Hepatic stellate cell (primary cell): ENCODE data around the gene BTBD1.
A peak's percentile ranks its signal among the peaks of the same experiment; 100 is the strongest.

Source experiments
- DNase-seq: peaks from one replicate; pipeline ENCODE4 v3.0.0; 2011; ENCODE audit warnings: low spot score

BTBD1 gene

GRCh38 chr15:82993144-82993543 is 73.9 kb downstream of the BTBD1 start:
- DNase-seq: no peak

- DNase-seq: no peak
Observed at GRCh38 chr15:82992436-82992998, 74.5 kb downstream of the BTBD1 start.

- peak; percentile 36 for DNase-seq
Observed at GRCh38 chr15:82986442-82986780, 80.6 kb downstream of the BTBD1 start.

GRCh38 chr15:82985688-82986441 is 81.2 kb downstream of the BTBD1 start, which contains the start of gene RAMAC:
RAMAC (plus strand) TSS chr15:82986210; CDS start chr15:82989019, 2,809 bp downstream.
- peak; percentile 86 for DNase-seq

GRCh38 chr15:82980981-82981380 is 86.1 kb downstream of the BTBD1 start:
- no peak for DNase-seq

GRCh38 chr15:82979726-82980125 is 87.3 kb downstream of the BTBD1 start:
- DNase-seq: no peak

- DNase-seq: no peak
Observed at GRCh38 chr15:82978438-82978837, 88.6 kb downstream of the BTBD1 start.

GRCh38 chr15:82977076-82977475 is 90.0 kb downstream of the BTBD1 start:
- no peak for DNase-seq

GRCh38 chr15:82972990-82973389 is 94.1 kb downstream of the BTBD1 start:
- DNase-seq: no peak

GRCh38 chr15:82971218-82971984 is 95.7 kb downstream of the BTBD1 start:
- no peak for DNase-seq

GRCh38 chr15:82970696-82971095 is 96.4 kb downstream of the BTBD1 start:
- DNase-seq: no peak

- no peak for DNase-seq
Observed at GRCh38 chr15:82970078-82970686, 96.9 kb downstream of the BTBD1 start.

GRCh38 chr15:82969353-82969752 is 97.7 kb downstream of the BTBD1 start:
- DNase-seq: no peak

- DNase-seq: no peak
Observed at GRCh38 chr15:82968066-82968465, 99.0 kb downstream of the BTBD1 start.

GRCh38 chr15:82966671-82967071 is 100.4 kb downstream of the BTBD1 start:
- no peak for DNase-seq
